Gastrocnemius medialis (tissue), 4 donors: ENCODE data around the gene KATNAL2. TPM values are rescaled to one million over a fixed set of nuclear protein-coding genes. Genes with fewer than 3 reads are reported as not detected.
A peak's percentile ranks its signal among the peaks of the same experiment; 100 is the strongest.

ENCODE experiments used
- ATAC-seq, 2 donors: fragments of 150-250 bp; one replicate each; pipeline ENCODE4 v1.9.1; 2016
- DNase-seq, 2 donors: peaks; one replicate each; pipeline ENCODE4 v3.0.0-alpha.2; 2019
- H3K27ac ChIP-seq, 4 donors: fragments of 200-600 bp; sonication (generic); 1 replicate in 1 of 4; 2 replicates in 3 of 4; pipeline ENCODE4 v1.5.1; 2016 to 2018; ENCODE audit warnings: mild to moderate bottlenecking in 2 of 4, moderate library complexity in 1 of 4
- H3K27me3 ChIP-seq, 3 donors: fragments of 200-600 bp; sonication (generic) in 2 of 3; 1 replicate in 1 of 3; 2 replicates in 2 of 3; pipeline versions ENCODE4 v1.5.1 to v1.6.0; 2016 to 2019; ENCODE audit warnings: mild to moderate bottlenecking in 1 of 3, moderate library complexity in 1 of 3
- H3K36me3 ChIP-seq, 2 donors: fragments of 200-600 bp; sonication (generic) in 1 of 2; one replicate each; pipeline ENCODE4 v1.5.1; 2017 to 2018
- H3K4me1 ChIP-seq, 2 donors: fragments of 200-600 bp; sonication (generic) in 1 of 2; one replicate each; pipeline ENCODE4 v1.5.1; 2016 to 2017; ENCODE audit warnings: mild to moderate bottlenecking in 2 of 2
- H3K4me3 ChIP-seq, 4 donors: fragments of 200-600 bp; sonication (generic) in 3 of 4; 1 replicate in 1 of 4; 2 replicates in 3 of 4; pipeline ENCODE4 v1.5.1; 2016 to 2019; ENCODE audit warnings: mild to moderate bottlenecking in 2 of 4
- H3K9me3 ChIP-seq, 3 donors: fragments of 200-600 bp; sonication (generic) in 2 of 3; 1 replicate in 1 of 3; 2 replicates in 2 of 3; pipeline ENCODE4 v1.5.1; 2016 to 2019
- CTCF ChIP-seq, 5 experiments: fragments of 450-650 bp in 3 of 5; fragments of 200-600 bp in 2 of 5; sonication (generic) in 2 of 5; IDR thresholded peaks in 4 of 5; conservative IDR thresholded peaks in 1 of 5; 1 replicate in 4 of 5; 2 replicates in 1 of 5; pipeline ENCODE4 v1.5.1; 2016 to 2019; ENCODE audit warnings: antibody characterized with exemption in 5 of 5, mild to moderate bottlenecking in 3 of 5, moderate library complexity in 3 of 5
- POLR2A ChIP-seq, 2 donors: fragments of 450-650 bp; IDR thresholded peaks; one replicate each; pipeline ENCODE4 v1.6.1; 2017; ENCODE audit warnings: antibody characterized with exemption in 2 of 2, mild to moderate bottlenecking in 2 of 2, moderate library complexity in 2 of 2
- in situ Hi-C, 4 donors: fragments of 200-750 bp; cut with MboI; loops; one replicate each; pipeline versions ENCODE4 v1.15.0 to v1.8.0; 2017; ENCODE audit warnings: low sequenced_read_pairs in 4 of 4
- intact Hi-C: fragments of 100-400 bp; cut with DNase I; formaldehyde crosslinking; loops from one replicate; pipeline ENCODE4 v1.15.1; 2023; ENCODE audit warnings: low total_unique reads
- total RNA-seq, 4 donors: library from RNA; depleted of rRNA; stranded (reverse); fragments of >200 nt; gene quantifications; one replicate each; pipeline versions ENCODE4 v1.1.0 to v1.2.3, GENCODE V29; 2016

Gene KATNAL2
- total RNA-seq, 4 donors from 2014 or later: 0.27 to 2.7 (median 0.52) TPM; not detected in 1

GRCh38 chr18:46910856-46911255 lies 6.5 kb upstream of the KATNAL2 start:
- H3K9me3 ChIP-seq: no peaks in the 10 kb centered on the region
- DNase-seq: no peak
- H3K4me3 ChIP-seq: no peak overlapping the region
- ATAC-seq: no peak
- no peaks in the 10 kb centered on the region for H3K36me3 ChIP-seq
- TF ChIP-seq CTCF (IDR thresholded peaks at IDR 0.05 in 4 of 5, conservative IDR thresholded peaks at IDR 0.05 in 1 of 5) (no peak), POLR2A (IDR thresholded peaks at IDR 0.05) (no peak)
- peak overlapping the region in 2 of 4 donors; percentile 1 to 3 for H3K27ac ChIP-seq
- intact Hi-C loops (no loop called here), in situ Hi-C loops (no loop called here)
- H3K4me1 ChIP-seq: peaks cover 38 to 46% of the 10 kb centered on the region in 2 donors
- H3K27me3 ChIP-seq: no peaks in the 10 kb centered on the region

DNA sequence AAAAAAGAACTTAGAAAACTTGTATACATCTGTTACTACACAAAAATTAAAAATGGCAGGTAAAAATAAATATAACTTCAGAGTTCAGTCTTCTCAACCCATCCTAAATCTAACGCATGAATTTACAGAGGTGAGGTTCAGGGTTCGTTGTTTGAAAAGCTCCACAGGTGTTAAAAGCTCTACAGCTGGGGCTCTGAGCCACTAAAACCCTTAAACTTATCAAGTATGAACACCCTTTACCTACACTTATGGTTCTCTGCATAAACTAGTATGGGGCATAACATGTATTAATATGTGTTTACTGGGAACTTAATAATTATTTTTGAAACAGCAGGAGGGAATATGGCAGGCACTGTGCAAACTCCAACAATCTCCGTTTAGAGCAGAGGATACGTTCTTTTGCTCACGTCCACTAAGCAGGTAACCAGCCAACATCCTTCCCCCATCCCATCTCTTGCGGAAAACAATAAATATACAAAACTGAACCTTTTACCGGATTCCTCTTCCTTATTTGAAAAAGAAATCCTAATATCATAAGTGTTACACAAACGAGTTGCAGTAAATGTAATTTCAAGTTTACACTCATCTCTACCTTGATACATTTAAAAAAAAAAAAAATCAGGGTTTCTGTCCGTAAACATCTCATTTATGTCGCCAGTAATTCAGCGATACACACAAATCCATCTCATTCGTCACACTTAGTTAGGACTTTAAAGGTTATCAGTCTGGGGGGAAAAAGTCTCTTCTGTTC lies 1.4 kb upstream of the KATNAL2 start:
- DNase-seq: no peak

GRCh38 chr18:46916551-46917107 lies 773 bp upstream of the KATNAL2 start:
- Histone ChIP-seq H3K4me1 (peaks cover 32 to 34% of the 10 kb centered on the region in 2 donors), H3K27me3 (no peaks in the 10 kb centered on the region), H3K36me3 (no peaks in the 10 kb centered on the region), H3K4me3 (peak overlapping the region; percentile 55 to 92 (median 80)), H3K9me3 (no peaks in the 10 kb centered on the region), H3K27ac (peak overlapping the region; percentile 92 to 99 (median 96))
- intact Hi-C loops: loop anchor here (1.0 to 5.0 kb wide), 3 partner anchors 23 to 159 kb away; partner anchors contain the start of gene ST8SIA5
- peak; percentile 36 to 51 for ATAC-seq
- in situ Hi-C loops: no loop called here
- TF ChIP-seq POLR2A (IDR thresholded peaks at IDR 0.05): no peak
- TF ChIP-seq CTCF (IDR thresholded peaks at IDR 0.05 in 4 of 5, conservative IDR thresholded peaks at IDR 0.05 in 1 of 5): no peak
- DNase-seq: peak in 1 of 2 donors; percentile 7

More for the DNA sequence above, 1.4 kb upstream of the KATNAL2 start:
- Histone ChIP-seq H3K4me1 (peaks cover 33 to 35% of the 10 kb centered on the region in 2 donors), H3K9me3 (no peaks in the 10 kb centered on the region), H3K4me3 (peak overlapping the region; percentile 55 to 92 (median 80)), H3K36me3 (no peaks in the 10 kb centered on the region), H3K27me3 (no peaks in the 10 kb centered on the region), H3K27ac (peak overlapping the region; percentile 92 to 99 (median 96))
- ATAC-seq: no peak
- in situ Hi-C loops: no loop called here
- TF ChIP-seq CTCF (IDR thresholded peaks at IDR 0.05 in 4 of 5, conservative IDR thresholded peaks at IDR 0.05 in 1 of 5): no peak
- TF ChIP-seq POLR2A (IDR thresholded peaks at IDR 0.05): no peak
- intact Hi-C loops: loop anchor here (2.0 to 5.0 kb wide), 2 partner anchors 95 to 159 kb away; partner anchors contain the start of gene ST8SIA5

DNA sequence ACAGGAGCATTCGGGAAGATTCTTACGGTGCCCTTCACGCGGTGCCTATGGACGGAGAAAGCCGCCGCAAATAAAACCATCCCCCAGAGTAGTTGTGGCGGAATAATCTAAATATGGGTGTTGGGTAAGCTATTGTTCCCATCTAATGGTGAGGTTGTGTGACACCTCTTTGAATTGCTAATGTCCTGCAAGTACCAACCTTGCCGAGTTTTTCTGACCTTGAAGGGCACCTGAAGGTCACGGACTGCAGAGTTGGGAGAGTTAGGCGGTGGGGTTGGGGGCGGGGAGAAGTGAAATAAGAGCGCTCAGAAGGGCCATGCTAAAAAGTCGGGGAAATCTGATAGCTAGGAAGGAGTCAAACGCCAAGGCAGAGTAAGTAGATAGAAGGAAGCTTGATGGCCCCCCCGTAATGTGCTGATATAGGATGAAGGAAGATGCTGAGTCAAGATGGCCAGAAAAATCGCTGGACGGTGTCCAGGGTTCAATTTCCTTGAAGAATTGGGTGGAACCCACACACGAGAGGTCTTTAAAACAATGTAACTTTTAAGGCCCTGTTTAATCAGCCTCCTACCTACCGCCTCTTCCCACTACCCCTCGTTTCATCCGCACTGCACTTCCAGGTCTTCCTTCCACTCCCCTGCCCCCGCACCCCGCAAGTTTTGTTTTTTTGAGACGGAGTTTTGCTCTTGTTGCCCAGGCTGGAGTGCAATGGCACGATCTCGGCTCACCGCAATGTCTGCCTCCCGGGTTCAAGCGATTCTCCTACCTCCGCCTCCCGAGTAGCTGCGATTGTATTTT lies 600 bp downstream of the KATNAL2 start:
- Histone ChIP-seq H3K27me3 (no peaks in the 10 kb centered on the region), H3K9me3 (no peaks in the 10 kb centered on the region), H3K27ac (peak overlapping the region; percentile 92 to 99 (median 96)), H3K4me1 (peaks cover 30 to 35% of the 10 kb centered on the region in 2 donors), H3K36me3 (no peaks in the 10 kb centered on the region), H3K4me3 (peak overlapping the region; percentile 74 to 92 (median 80))
- DNase-seq (peak; percentile 30 to 73), ATAC-seq (peak; percentile 55 to 63)
- TF ChIP-seq POLR2A (IDR thresholded peaks at IDR 0.05) (no peak), CTCF (IDR thresholded peaks at IDR 0.05 in 4 of 5, conservative IDR thresholded peaks at IDR 0.05 in 1 of 5) (no peak)
- in situ Hi-C loops: no loop called here
- intact Hi-C loops: loop anchor here (1.0 to 5.0 kb wide), 3 partner anchors 21 to 161 kb away; partner anchors contain the start of gene ST8SIA5
